ENCODE results near the gene B3GAT1. TPM values are rescaled to one million over a fixed set of nuclear protein-coding genes. Genes with fewer than 3 reads are reported as not detected.

Gene B3GAT1
- total and polyA plus RNA-seq, 5 donors: 0.08 to 0.32 (median 0.23) TPM; not detected in 1

DNA sequence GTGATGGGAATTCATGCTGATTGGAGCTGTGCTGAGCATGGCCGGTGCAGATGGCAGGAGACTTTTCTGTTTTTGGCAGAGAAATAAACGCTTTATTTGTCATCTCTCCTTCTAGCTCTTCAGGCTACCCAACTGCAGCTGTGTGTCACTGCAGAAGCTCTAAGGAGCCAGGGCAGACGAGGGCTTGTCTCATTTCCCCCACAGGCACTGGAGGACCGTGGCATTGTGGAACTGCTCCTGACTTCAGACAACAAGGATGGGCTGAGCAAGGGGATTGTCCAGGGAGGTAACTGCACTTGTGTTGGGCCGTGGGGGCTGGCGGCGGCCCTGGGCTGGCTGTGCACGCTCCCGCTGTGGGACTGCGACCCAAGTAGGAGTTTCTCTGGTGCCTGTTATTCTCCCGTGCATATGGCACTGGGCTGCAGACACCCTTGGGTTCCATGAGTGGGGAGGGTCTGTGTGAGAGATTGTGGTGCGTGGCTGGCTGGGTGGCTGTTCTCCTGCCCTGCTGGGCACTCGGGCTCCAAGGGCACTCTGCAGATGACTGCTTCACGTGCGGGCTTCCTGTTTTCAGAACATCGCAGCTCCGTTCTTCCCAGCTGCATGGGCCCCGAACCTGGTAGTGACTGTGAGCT, 53.1 kb downstream of the B3GAT1 start:
- no peak overlapping the region for H3K4me3 ChIP-seq (ENCODE audit: low read length)
- no peaks in the 10 kb centered on the region for H3K4me1 ChIP-seq (ENCODE audit: control insufficient read depth, insufficient read depth, low read length)
- WGBS: 81% methylated on average over 18 of the region's 18 CpGs
- no peaks in the 10 kb centered on the region for H3K27me3 ChIP-seq (ENCODE audit: control insufficient read depth, insufficient read depth)
- H3K9me3 ChIP-seq (ENCODE audit: control insufficient read depth, low read length): no peaks in the 10 kb centered on the region
- DNase-seq (no peak), ATAC-seq (no peak)
- no peak overlapping the region for H3K27ac ChIP-seq (ENCODE audit: low read length)
- intact Hi-C loops (cut with DNase I): no loop called here

DNA sequence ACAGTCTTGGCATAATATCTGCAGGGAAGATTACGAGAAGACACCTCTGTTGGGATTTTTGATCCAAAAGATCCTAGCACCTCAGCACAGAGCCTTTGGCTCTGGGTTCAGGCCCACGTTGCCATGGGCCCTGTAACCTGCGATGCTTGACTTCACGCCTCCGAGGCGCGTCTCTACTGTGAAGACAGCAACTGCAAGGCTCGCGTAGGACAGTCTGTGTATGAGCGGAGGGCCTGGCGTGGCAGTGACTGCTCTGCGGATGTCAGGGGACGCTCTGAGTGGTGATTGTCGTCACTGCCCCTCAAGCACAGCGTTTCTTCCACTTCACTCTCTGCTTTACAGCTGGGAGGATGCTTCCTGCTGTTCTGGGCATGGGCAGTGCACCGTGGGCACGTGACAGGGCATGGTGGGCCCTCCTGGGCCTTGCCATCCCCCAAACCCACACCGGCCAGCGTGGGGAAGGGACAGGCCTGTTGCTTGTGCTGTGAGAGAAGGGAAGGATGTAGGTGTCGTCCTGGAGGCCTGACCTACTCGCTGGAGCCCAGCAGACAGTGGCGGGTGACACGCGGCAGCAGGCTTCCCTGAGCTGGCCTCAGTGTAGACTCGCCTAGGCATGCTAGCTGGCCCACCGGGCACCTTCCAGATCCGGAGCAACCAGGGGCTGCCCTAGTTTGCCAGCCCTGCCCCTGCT, 53.7 kb downstream of the B3GAT1 start:
- WGBS: 81% methylated on average over 27 of the region's 27 CpGs
- no peak for ATAC-seq
- Histone ChIP-seq H3K27me3 (ENCODE audit: control insufficient read depth, insufficient read depth) (no peaks in the 10 kb centered on the region), H3K4me1 (ENCODE audit: control insufficient read depth, insufficient read depth, low read length) (no peaks in the 10 kb centered on the region), H3K9me3 (ENCODE audit: control insufficient read depth, low read length) (no peaks in the 10 kb centered on the region), H3K4me3 (ENCODE audit: low read length) (no peak overlapping the region), H3K27ac (ENCODE audit: low read length) (no peak overlapping the region)
- no peak for DNase-seq
- intact Hi-C loops (cut with DNase I): no loop called here

DNA sequence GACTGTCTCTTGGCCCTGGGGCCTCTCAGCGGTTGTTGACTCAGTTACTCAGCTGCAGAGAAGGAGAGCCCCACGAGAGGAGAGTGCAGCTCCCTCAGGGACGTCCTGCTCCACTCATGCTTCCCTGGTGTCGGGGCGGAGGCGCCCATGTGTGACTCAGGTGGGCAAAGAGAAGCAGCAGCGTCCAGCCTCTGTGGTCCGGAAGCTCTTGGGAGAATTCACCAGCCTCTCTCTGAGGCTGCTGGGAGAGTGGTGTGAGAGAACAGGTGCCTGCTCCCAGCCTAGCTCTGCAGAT, 54.5 kb downstream of the B3GAT1 start:
- Histone ChIP-seq H3K27ac (ENCODE audit: low read length) (no peak overlapping the region), H3K4me1 (ENCODE audit: control insufficient read depth, insufficient read depth, low read length) (no peaks in the 10 kb centered on the region), H3K4me3 (ENCODE audit: low read length) (no peak overlapping the region), H3K27me3 (ENCODE audit: control insufficient read depth, insufficient read depth) (no peaks in the 10 kb centered on the region), H3K9me3 (ENCODE audit: control insufficient read depth, low read length) (no peaks in the 10 kb centered on the region)
- intact Hi-C loops (cut with DNase I): no loop called here
- 81% methylated on average over 8 of the region's 8 CpGs for WGBS
- ATAC-seq (no peak), DNase-seq (no peak)

DNA sequence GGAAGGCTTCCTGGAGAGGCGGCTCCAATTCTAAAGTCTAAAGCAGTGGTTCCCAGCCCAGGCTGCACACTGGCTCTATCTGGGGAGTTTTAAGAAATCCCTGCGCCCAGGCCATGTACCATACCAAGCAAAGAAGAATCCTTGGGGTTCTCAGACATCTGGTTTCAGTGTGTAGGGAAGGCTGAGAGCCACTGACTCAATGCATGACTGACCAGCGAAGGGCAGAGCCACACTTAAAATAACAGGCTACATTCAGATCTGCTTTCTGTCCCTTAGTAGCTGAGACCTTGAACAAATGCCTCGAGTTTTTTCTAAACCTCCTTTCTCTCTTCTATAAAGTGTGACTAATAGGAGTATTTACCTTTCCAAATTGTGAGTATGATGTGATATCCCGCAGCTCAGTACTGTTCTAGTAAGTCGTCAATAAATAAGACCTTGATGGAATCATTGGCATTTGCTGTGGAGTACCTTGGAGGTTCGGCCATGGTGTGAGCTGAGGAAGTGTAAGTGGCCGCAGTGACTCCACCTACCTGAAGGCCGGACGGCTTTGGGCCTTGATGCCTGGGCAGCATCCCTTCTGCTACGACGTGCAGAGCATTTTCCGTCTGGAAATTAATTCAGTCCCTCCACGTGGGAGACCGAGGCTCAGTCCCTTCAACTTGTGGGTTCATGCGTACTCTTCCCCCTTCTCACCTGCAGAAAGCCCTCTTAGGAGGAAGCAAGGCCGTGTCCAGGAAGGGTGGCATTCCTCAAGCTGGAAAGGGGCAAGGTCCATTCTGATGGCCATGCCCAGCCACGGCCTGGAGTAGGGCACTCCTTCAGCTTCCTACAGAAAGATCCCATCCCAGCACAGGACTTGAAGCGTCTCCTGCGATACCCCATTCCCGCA, 55.1 kb downstream of the B3GAT1 start:
- intact Hi-C loops (cut with DNase I): no loop called here
- WGBS: 88% methylated on average over 21 of the region's 21 CpGs
- H3K27ac ChIP-seq (ENCODE audit: low read length): no peak overlapping the region
- H3K9me3 ChIP-seq (ENCODE audit: control insufficient read depth, low read length): no peaks in the 10 kb centered on the region
- no peaks in the 10 kb centered on the region for H3K4me1 ChIP-seq (ENCODE audit: control insufficient read depth, insufficient read depth, low read length)
- no peaks in the 10 kb centered on the region for H3K27me3 ChIP-seq (ENCODE audit: control insufficient read depth, insufficient read depth)
- DNase-seq (no peak), ATAC-seq (no peak)
- no peak overlapping the region for H3K4me3 ChIP-seq (ENCODE audit: low read length)

DNA sequence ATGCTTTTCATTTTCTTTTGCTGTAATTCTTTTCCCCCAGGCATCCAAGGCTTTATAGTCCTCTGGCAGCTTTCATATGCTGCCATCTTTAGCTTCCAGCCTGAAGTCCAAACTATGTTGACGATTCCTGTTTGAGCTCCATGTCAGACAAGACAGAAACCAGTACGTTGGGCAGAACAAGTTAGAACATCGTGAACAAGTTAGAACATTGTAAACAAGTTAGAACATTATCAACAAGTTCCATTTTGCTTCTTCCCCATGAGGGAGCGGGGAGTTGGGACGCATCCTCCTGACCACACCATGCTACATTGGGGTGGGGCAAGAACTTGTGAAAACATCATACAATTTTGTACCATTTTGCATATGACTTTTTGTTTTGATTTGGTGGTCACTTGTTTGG, 56.4 kb downstream of the B3GAT1 start:
- H3K27ac ChIP-seq (ENCODE audit: low read length): no peak overlapping the region
- intact Hi-C loops (cut with DNase I): no loop called here
- no peaks in the 10 kb centered on the region for H3K27me3 ChIP-seq (ENCODE audit: control insufficient read depth, insufficient read depth)
- DNase-seq (no peak), ATAC-seq (no peak)
- no peaks in the 10 kb centered on the region for H3K4me1 ChIP-seq (ENCODE audit: control insufficient read depth, insufficient read depth, low read length)
- WGBS: 84% methylated on average over 5 of the region's 5 CpGs
- H3K4me3 ChIP-seq (ENCODE audit: low read length): no peak overlapping the region
- no peaks in the 10 kb centered on the region for H3K9me3 ChIP-seq (ENCODE audit: control insufficient read depth, low read length)

DNA sequence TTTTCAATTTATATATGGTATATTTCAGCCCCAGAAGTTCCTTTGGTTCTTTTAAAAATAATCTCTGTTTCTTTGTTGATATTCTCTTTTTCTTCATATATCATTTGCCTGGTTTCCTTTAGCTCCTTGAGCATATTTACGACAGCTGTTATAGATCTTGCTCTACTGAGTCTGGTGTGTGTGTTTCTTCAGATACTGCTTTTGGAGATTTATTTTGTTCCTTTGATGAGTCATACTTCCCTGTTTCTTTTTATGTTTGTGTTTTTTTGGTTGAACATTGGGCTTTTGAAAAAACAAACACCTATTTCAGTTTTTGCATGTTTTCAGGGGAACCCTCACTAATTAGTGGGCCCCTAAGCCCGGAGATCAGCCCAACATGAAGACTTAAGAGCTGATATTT, 56.9 kb downstream of the B3GAT1 start:
- 56% methylated on average over 2 of the region's 2 CpGs for WGBS
- intact Hi-C loops (cut with DNase I): no loop called here
- no peak for ATAC-seq
- Histone ChIP-seq H3K4me1 (ENCODE audit: control insufficient read depth, insufficient read depth, low read length) (no peaks in the 10 kb centered on the region), H3K9me3 (ENCODE audit: control insufficient read depth, low read length) (no peaks in the 10 kb centered on the region), H3K27me3 (ENCODE audit: control insufficient read depth, insufficient read depth) (no peaks in the 10 kb centered on the region), H3K4me3 (ENCODE audit: low read length) (no peak overlapping the region), H3K27ac (ENCODE audit: low read length) (no peak overlapping the region)
- no peak for DNase-seq

DNA sequence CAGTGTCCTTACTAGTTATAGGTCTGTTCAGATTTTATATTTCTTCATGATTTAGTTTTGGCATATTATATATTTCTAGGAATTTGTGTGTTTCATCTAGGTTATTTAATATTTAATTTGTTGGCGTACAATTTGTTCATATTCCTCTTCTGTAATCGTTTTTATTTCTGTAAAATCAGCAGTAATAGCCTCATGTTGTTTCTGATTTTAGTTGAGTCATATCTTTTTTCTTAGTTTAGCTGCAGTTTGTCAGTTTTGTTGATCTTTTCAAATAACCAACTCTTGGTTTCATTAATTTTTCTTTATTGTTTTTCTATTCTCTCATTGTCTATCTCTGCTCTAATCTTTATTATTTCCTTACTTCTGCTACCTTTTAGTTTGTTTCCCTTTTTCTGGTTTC, 59.9 kb downstream of the B3GAT1 start:
- DNase-seq: no peak
- intact Hi-C loops (cut with DNase I): no loop called here
- Histone ChIP-seq H3K4me1 (ENCODE audit: control insufficient read depth, insufficient read depth, low read length) (no peaks in the 10 kb centered on the region), H3K4me3 (ENCODE audit: low read length) (no peak overlapping the region), H3K9me3 (ENCODE audit: control insufficient read depth, low read length) (no peaks in the 10 kb centered on the region), H3K27ac (ENCODE audit: low read length) (no peak overlapping the region), H3K27me3 (ENCODE audit: control insufficient read depth, insufficient read depth) (no peaks in the 10 kb centered on the region)
- WGBS: 79% methylated on average over 2 of the region's 2 CpGs
- no peak for ATAC-seq

DNA sequence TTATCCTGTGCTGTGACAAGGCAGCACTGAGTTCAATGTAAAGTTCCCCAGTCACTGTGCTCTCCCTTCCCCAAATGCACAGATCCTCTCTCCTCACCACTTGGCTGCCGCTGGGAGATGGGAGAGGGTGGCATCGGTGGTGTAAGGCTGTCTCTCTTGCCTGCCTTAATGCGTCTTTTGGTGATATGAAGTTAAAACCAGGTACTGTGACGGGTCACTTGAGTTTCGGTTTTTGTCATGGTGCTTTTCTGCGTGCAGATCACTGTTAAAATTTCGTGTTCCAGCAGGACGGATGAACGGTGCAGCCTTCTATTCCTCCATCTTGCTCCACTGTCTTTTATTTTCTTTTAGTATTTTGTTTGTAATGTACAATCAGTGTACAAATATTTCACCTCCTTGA, 61.7 kb downstream of the B3GAT1 start:
- ATAC-seq: no peak
- no peaks in the 10 kb centered on the region for H3K9me3 ChIP-seq (ENCODE audit: control insufficient read depth, low read length)

DNA sequence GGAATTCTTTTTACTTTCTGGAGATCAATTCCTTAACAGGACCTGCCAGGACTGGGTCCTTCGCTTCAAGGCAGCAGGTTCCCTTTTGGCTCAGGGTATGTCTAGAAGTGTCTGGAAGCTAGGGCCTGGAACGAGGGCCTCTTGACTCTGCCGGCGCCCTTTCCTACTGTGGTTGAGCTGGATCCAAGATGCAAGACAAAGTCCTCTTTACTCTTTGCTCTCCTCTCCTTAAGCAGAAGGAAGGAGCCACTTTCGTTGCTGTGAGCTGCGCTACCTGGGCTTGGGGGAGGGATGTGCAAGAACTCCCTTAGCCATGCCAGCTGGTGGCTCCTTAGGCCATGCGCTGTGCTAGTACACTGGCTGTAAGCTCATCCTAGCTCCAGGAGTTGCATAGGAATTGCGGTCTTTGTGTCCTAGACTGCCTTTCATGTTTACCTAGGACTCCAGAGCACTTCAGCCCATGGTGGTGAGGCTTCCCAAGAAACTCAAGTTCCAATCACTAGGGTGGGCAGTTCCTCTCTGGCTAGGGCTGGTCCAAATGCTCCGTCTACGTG, 62.2 kb downstream of the B3GAT1 start:
- Histone ChIP-seq H3K27me3 (ENCODE audit: control insufficient read depth, insufficient read depth) (no peaks in the 10 kb centered on the region), H3K4me3 (ENCODE audit: low read length) (no peak overlapping the region), H3K27ac (ENCODE audit: low read length) (no peak overlapping the region), H3K9me3 (ENCODE audit: control insufficient read depth, low read length) (no peaks in the 10 kb centered on the region), H3K4me1 (ENCODE audit: control insufficient read depth, insufficient read depth, low read length) (no peaks in the 10 kb centered on the region)
- no peak for ATAC-seq
- intact Hi-C loops (cut with DNase I): no loop called here
- WGBS: 78% methylated on average over 10 of the region's 10 CpGs
- DNase-seq: no peak

More for the DNA sequence above, 61.7 kb downstream of the B3GAT1 start:
- Histone ChIP-seq H3K4me1 (ENCODE audit: control insufficient read depth, insufficient read depth, low read length) (no peaks in the 10 kb centered on the region), H3K27ac (ENCODE audit: low read length) (no peak overlapping the region), H3K27me3 (ENCODE audit: control insufficient read depth, insufficient read depth) (no peaks in the 10 kb centered on the region), H3K4me3 (ENCODE audit: low read length) (no peak overlapping the region)
- DNase-seq: no peak
- intact Hi-C loops (cut with DNase I): no loop called here
- WGBS: 88% methylated on average over 9 of the region's 9 CpGs

DNA sequence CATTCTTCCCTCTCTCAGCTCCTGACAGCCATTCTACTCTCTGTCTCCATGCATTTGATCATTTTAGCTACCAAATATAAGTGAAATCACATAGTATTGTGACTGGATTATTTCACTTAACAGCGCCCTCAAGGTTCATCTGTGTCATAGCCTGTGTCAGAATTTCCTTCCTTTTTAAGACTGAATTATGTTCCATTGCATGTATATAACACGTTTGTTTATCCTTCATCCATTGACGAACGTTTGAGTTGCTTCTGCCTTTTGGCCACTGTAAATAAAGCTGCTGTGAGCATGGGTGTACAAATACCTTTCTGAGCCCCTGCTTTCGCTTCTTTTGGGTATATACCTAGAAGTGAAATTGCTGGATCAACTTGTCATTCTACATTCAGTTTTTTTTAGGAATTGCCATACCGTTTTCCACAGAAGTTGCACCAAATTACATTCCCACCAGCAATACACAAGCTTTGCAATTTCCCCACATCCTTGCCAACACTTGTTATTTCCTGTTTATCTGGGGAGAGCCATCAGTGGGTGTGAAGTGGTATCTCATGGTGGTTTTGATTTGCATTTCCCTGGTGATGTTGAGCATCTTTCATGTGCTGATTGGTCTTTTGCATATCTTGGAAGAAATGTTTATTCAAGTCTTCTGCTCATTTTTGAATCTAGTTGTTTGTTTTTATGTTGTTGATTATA, 62.8 kb downstream of the B3GAT1 start:
- 59% methylated on average over 6 of the region's 6 CpGs for WGBS
- H3K4me1 ChIP-seq (ENCODE audit: control insufficient read depth, insufficient read depth, low read length): no peaks in the 10 kb centered on the region

DNA sequence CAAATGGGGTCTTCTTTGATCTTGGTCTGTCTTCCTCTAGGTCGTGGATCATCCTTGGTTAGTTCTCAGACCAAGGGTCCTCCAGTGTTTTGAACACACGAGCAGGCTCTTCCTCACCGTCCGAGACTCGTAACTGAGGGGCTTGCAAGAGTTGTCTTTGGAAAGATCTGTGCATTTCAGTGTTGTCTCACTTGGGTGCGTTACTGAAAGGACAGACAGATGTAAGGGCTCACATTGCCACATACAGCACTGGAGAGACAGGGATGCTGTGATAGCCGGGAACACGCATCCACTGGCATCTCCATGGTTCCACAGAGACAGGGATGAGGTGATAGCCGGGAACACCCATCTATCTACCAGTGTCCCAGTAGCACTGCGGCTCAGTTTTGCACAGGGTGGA, 64.6 kb downstream of the B3GAT1 start:
- WGBS: 75% methylated on average over 10 of the region's 10 CpGs

More for the DNA sequence above, 62.8 kb downstream of the B3GAT1 start:
- DNase-seq (no peak), ATAC-seq (no peak)
- Histone ChIP-seq H3K4me3 (ENCODE audit: low read length) (no peak overlapping the region), H3K27ac (ENCODE audit: low read length) (no peak overlapping the region), H3K27me3 (ENCODE audit: control insufficient read depth, insufficient read depth) (no peaks in the 10 kb centered on the region), H3K9me3 (ENCODE audit: control insufficient read depth, low read length) (no peaks in the 10 kb centered on the region)
- intact Hi-C loops (cut with DNase I): no loop called here

More for the DNA sequence above, 64.6 kb downstream of the B3GAT1 start:
- no peaks in the 10 kb centered on the region for H3K27me3 ChIP-seq (ENCODE audit: control insufficient read depth, insufficient read depth)
- H3K4me1 ChIP-seq (ENCODE audit: control insufficient read depth, insufficient read depth, low read length): no peaks in the 10 kb centered on the region
- intact Hi-C loops (cut with DNase I): no loop called here
- no peak overlapping the region for H3K27ac ChIP-seq (ENCODE audit: low read length)
- DNase-seq (no peak), ATAC-seq (no peak)
- H3K9me3 ChIP-seq (ENCODE audit: control insufficient read depth, low read length): no peaks in the 10 kb centered on the region
- H3K4me3 ChIP-seq (ENCODE audit: low read length): no peak overlapping the region
